SK-N-SH treated with all-trans-retinoic acid at 6 μM for 48 hours (cell line): ENCODE results near the gene ZNF469.

ENCODE experiments used
- ATAC-seq: fragments of 200-7000 bp; cut with Tn5 transposase; 3 replicates; pipeline ENCODE4 v1.9.1; 2020; ENCODE audit warnings: mild to moderate bottlenecking, moderate library complexity
- ARNTL ChIP-seq: fragments of 450-650 bp; formaldehyde crosslinking; IDR thresholded peaks from 2 replicates; pipeline ENCODE4 v1.5.0; 2020; ENCODE audit warnings: low read depth, mild to moderate bottlenecking, moderate library complexity, borderline replicate concordance
- BACH2 ChIP-seq: fragments of 250-450 bp; sonication (Bioruptor Pico); IDR thresholded peaks from 2 replicates; pipeline ENCODE4 v1.9.0; 2021; ENCODE audit warnings: mild to moderate bottlenecking, borderline replicate concordance
- CSDC2 ChIP-seq: fragments of 250-450 bp; sonication (Bioruptor Pico); IDR thresholded peaks from 2 replicates; pipeline ENCODE4 v1.5.0; 2020; ENCODE audit warnings: mild to moderate bottlenecking, moderate library complexity
- ESRRG ChIP-seq: fragments of 250-450 bp; sonication (Bioruptor Pico); IDR thresholded peaks from 2 replicates; pipeline ENCODE4 v1.6.1; 2021; ENCODE audit warnings: mild to moderate bottlenecking
- GLIS3 ChIP-seq: fragments of 250-450 bp; sonication (Bioruptor Pico); IDR thresholded peaks from 2 replicates; pipeline ENCODE4 v1.5.0; 2020; ENCODE audit warnings: mild to moderate bottlenecking, moderate library complexity
- OSR1 ChIP-seq: fragments of 250-450 bp; sonication (Bioruptor Pico); IDR thresholded peaks from 2 replicates; pipeline ENCODE4 v1.8.0; 2022; ENCODE audit warnings: moderate library complexity, mild to moderate bottlenecking, inconsistent platforms
- PPARA ChIP-seq: fragments of 250-450 bp; sonication (Bioruptor Pico); IDR thresholded peaks from 2 replicates; pipeline ENCODE4 v1.5.0; 2020; ENCODE audit warnings: mild to moderate bottlenecking, borderline replicate concordance
- RARB ChIP-seq: fragments of 250-450 bp; sonication (Bioruptor Pico); IDR thresholded peaks from 2 replicates; pipeline ENCODE4 v1.8.0; 2021; ENCODE audit warnings: mild to moderate bottlenecking, moderate library complexity
- SNAI2 ChIP-seq: fragments of 250-450 bp; sonication (Bioruptor Pico); IDR thresholded peaks from 2 replicates; pipeline ENCODE4 v1.5.0; 2020; ENCODE audit warnings: mild to moderate bottlenecking, moderate library complexity
- TCF4 ChIP-seq: fragments of 250-450 bp; sonication (Bioruptor Pico); IDR thresholded peaks from 2 replicates; pipeline ENCODE4 v1.8.0; 2021; ENCODE audit warnings: mild to moderate bottlenecking, moderate library complexity, borderline replicate concordance
- TOX ChIP-seq: fragments of 250-450 bp; sonication (Bioruptor Pico); IDR thresholded peaks from 2 replicates; pipeline ENCODE4 v1.8.0; 2021; ENCODE audit warnings: mild to moderate bottlenecking, moderate library complexity, borderline replicate concordance
- ZC3H10 ChIP-seq: fragments of 250-450 bp; sonication (Bioruptor Pico); IDR thresholded peaks from 2 replicates; pipeline ENCODE4 v1.5.1; 2021; ENCODE audit warnings: mild to moderate bottlenecking, moderate library complexity
- ZFP3 ChIP-seq: fragments of 250-450 bp; sonication (Bioruptor Pico); IDR thresholded peaks from 2 replicates; pipeline ENCODE4 v1.5.0; 2020; ENCODE audit warnings: mild to moderate bottlenecking, moderate library complexity
- ZFP30 ChIP-seq: fragments of 450-650 bp; formaldehyde crosslinking; IDR thresholded peaks from 2 replicates; pipeline ENCODE4 v1.5.0; 2022; ENCODE audit warnings: mild to moderate bottlenecking, moderate library complexity
- ZNF565 ChIP-seq: fragments of 450-650 bp; formaldehyde crosslinking; conservative IDR thresholded peaks from 2 replicates; pipeline ENCODE4 v1.5.0; 2020; ENCODE audit warnings: low read depth, mild to moderate bottlenecking, moderate library complexity
- ZNF70 ChIP-seq: fragments of 450-650 bp; formaldehyde crosslinking; IDR thresholded peaks from 2 replicates; pipeline ENCODE4 v1.5.0; 2020; ENCODE audit warnings: mild to moderate bottlenecking, moderate library complexity
- ZNF8 ChIP-seq: fragments of 450-650 bp; formaldehyde crosslinking; IDR thresholded peaks from 2 replicates; pipeline ENCODE4 v1.5.0; 2020; ENCODE audit warnings: mild to moderate bottlenecking, moderate library complexity
- TF ChIP-seq, protein P1 (sequence below): fragments of 250-450 bp; sonication (Bioruptor Pico); IDR thresholded peaks from 2 replicates; pipeline ENCODE4 v1.8.0; 2021; ENCODE audit warnings: low read depth, mild to moderate bottlenecking, moderate library complexity, borderline replicate concordance
- TF ChIP-seq, protein P2 (sequence below): fragments of 250-450 bp; sonication (Bioruptor Pico); IDR thresholded peaks from 2 replicates; pipeline ENCODE4 v1.5.1; 2021; ENCODE audit warnings: mild to moderate bottlenecking, moderate library complexity
- TF ChIP-seq, protein P3 (sequence below): fragments of 250-450 bp; sonication (Bioruptor Pico); IDR thresholded peaks from 2 replicates; pipeline ENCODE4 v1.5.0; 2020; ENCODE audit warnings: mild to moderate bottlenecking, moderate library complexity
- TF ChIP-seq, protein P4 (sequence below): fragments of 250-450 bp; sonication (Bioruptor Pico); IDR thresholded peaks from 2 replicates; pipeline ENCODE4 v1.5.1; 2020; ENCODE audit warnings: low read depth, mild to moderate bottlenecking, moderate library complexity

The ZNF469 gene

DNA sequence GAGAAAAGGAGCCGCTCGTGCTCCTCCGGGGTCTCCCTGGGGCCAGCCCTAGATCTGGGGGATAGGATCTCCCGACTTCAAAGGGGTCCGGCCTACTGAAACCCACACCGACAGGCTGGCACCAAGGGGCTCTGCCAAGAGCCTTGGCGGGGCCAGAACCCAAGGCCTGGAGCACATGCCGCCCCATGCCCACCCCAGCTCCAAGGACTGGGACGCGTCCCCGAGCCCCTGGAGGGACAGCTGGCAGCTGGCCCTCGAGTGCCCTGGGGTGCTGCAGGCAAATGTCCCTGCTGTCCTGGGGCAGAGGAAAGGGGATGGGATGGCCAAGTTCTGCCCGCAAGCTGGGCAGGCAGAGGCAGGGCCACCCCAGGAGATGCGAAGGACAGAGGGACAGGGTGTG, 38.5 kb downstream of the ZNF469 start:
- TF ChIP-seq, protein P1, sequence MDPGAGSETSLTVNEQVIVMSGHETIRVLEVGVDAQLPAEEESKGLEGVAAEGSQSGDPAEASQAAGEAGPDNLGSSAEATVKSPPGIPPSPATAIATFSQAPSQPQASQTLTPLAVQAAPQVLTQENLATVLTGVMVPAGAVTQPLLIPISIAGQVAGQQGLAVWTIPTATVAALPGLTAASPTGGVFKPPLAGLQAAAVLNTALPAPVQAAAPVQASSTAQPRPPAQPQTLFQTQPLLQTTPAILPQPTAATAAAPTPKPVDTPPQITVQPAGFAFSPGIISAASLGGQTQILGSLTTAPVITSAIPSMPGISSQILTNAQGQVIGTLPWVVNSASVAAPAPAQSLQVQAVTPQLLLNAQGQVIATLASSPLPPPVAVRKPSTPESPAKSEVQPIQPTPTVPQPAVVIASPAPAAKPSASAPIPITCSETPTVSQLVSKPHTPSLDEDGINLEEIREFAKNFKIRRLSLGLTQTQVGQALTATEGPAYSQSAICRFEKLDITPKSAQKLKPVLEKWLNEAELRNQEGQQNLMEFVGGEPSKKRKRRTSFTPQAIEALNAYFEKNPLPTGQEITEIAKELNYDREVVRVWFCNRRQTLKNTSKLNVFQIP (CRISPR knock-in tag) = no peak
- TF ChIP-seq, protein P2, sequence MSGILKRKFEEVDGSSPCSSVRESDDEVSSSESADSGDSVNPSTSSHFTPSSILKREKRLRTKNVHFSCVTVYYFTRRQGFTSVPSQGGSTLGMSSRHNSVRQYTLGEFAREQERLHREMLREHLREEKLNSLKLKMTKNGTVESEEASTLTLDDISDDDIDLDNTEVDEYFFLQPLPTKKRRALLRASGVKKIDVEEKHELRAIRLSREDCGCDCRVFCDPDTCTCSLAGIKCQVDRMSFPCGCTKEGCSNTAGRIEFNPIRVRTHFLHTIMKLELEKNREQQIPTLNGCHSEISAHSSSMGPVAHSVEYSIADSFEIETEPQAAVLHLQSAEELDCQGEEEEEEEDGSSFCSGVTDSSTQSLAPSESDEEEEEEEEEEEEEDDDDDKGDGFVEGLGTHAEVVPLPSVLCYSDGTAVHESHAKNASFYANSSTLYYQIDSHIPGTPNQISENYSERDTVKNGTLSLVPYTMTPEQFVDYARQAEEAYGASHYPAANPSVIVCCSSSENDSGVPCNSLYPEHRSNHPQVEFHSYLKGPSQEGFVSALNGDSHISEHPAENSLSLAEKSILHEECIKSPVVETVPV = no peak
- no peak for TF ChIP-seq GLIS3
- no peak for TF ChIP-seq SNAI2 (CRISPR knock-in tag)
- no peak for TF ChIP-seq RARB
- TF ChIP-seq, protein P3, sequence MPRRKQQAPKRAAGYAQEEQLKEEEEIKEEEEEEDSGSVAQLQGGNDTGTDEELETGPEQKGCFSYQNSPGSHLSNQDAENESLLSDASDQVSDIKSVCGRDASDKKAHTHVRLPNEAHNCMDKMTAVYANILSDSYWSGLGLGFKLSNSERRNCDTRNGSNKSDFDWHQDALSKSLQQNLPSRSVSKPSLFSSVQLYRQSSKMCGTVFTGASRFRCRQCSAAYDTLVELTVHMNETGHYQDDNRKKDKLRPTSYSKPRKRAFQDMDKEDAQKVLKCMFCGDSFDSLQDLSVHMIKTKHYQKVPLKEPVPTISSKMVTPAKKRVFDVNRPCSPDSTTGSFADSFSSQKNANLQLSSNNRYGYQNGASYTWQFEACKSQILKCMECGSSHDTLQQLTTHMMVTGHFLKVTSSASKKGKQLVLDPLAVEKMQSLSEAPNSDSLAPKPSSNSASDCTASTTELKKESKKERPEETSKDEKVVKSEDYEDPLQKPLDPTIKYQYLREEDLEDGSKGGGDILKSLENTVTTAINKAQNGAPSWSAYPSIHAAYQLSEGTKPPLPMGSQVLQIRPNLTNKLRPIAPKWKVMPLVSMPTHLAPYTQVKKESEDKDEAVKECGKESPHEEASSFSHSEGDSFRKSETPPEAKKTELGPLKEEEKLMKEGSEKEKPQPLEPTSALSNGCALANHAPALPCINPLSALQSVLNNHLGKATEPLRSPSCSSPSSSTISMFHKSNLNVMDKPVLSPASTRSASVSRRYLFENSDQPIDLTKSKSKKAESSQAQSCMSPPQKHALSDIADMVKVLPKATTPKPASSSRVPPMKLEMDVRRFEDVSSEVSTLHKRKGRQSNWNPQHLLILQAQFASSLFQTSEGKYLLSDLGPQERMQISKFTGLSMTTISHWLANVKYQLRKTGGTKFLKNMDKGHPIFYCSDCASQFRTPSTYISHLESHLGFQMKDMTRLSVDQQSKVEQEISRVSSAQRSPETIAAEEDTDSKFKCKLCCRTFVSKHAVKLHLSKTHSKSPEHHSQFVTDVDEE (CRISPR knock-in tag) = no peak
- no peak for TF ChIP-seq ARNTL (CRISPR knock-in tag)
- TF ChIP-seq ESRRG (CRISPR knock-in tag) = no peak
- no peak for TF ChIP-seq ZFP30
- no peak for TF ChIP-seq ZNF8 (CRISPR knock-in tag)
- no peak for TF ChIP-seq TCF4 (CRISPR knock-in tag)
- TF ChIP-seq BACH2 (CRISPR knock-in tag) = no peak
- no peak for ATAC-seq

DNA sequence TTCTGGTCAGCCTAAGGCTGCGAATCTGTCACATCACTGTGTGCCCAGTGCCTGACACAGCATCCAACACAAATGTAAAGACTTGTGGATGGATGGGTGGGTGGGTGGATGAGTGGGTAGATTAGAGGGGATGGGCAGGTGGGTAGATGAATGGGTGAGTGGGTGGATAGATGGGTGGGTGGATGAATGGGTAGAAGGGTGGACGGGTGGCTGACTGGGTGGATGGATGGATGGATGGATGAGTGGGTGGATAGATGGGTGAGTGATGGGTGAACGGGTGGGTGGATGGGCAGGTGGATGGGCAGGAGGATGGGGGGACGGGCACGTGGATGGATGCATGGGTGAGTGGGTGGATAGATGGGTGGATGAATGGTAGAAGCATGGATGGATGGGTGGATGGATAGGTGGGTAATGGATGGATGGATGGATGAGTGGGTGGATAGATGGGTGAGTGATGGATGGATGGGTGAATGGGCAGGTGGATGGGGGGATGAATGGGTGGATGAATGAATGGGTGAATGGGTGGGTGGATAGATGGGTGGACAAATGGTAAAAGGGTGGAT, 39.2 kb downstream of the ZNF469 start:
- no peak for ATAC-seq
- no peak for TF ChIP-seq RARB

DNA sequence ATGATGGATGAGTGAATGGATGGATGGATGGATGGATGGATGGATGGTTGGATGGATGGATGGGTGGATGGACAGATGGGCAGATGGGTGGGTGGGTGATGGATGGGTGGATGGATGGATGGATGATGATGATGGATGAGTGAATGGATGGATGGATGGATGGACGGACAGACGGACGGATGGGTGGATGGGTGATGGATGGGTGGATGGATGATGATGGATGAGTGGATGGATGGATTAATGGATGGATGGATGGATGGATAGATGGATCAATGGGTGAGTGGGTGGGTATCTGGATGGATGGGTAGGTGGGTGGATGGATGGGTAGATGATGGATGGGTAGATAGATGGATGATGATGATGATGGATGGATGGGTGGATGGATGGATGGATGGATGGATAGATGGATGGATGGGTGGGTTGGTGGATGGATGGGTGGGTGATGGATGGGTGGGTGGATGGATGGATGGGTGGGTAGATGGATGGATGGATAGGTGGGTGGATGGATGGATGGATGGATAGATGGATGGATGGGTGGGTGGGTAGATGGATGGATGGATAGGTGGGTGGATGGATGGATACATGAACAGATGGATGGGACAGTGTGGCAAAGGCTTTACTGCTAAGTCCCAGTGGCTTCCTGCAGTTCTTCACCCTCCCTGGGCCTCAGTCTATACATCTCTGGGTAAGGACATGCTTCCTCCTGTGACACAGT, 40.1 kb downstream of the ZNF469 start:
- TF ChIP-seq SNAI2 (CRISPR knock-in tag) = no peak
- TF ChIP-seq PPARA (CRISPR knock-in tag) = no peak
- TF ChIP-seq ZNF565 (CRISPR knock-in tag) = no peak
- TF ChIP-seq ZNF8 (CRISPR knock-in tag) = no peak
- TF ChIP-seq, protein P1 (CRISPR knock-in tag) = no peak
- TF ChIP-seq ARNTL (CRISPR knock-in tag) = no peak
- no peak for TF ChIP-seq ZFP3 (CRISPR knock-in tag)
- no peak for TF ChIP-seq GLIS3
- no peak for TF ChIP-seq BACH2 (CRISPR knock-in tag)
- TF ChIP-seq TCF4 (CRISPR knock-in tag) = no peak
- TF ChIP-seq OSR1 (CRISPR knock-in tag) = no peak
- no peak for TF ChIP-seq ZC3H10
- TF ChIP-seq TOX = no peak
- TF ChIP-seq ZNF70 = no peak
- TF ChIP-seq, protein P4, sequence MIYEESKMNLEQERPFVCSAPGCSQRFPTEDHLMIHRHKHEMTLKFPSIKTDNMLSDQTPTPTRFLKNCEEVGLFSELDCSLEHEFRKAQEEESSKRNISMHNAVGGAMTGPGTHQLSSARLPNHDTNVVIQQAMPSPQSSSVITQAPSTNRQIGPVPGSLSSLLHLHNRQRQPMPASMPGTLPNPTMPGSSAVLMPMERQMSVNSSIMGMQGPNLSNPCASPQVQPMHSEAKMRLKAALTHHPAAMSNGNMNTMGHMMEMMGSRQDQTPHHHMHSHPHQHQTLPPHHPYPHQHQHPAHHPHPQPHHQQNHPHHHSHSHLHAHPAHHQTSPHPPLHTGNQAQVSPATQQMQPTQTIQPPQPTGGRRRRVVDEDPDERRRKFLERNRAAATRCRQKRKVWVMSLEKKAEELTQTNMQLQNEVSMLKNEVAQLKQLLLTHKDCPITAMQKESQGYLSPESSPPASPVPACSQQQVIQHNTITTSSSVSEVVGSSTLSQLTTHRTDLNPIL (CRISPR knock-in tag) = no peak
- no peak for TF ChIP-seq RARB
- TF ChIP-seq CSDC2 (CRISPR knock-in tag) = no peak

More for the DNA sequence above, 40.1 kb downstream of the ZNF469 start:
- ATAC-seq = no peak
